ENCODE measurements around the gene SLC24A3.

Gene SLC24A3

GRCh38 chr20:19423900-19424620 is 211.6 kb downstream of the SLC24A3 start:
- peaks cover 21% of the 10 kb centered on the region for H3K4me1 ChIP-seq (ENCODE audit: control insufficient read depth, low read depth, low read length)
- peak overlapping the region; percentile 57 for H2BK5ac ChIP-seq (ENCODE audit: low read length)
- no CpG with 5 or more reads among the region's 8 CpGs for WGBS (ENCODE audit: extremely low coverage, insufficient coverage, low lambda C conversion rate)
- no peak overlapping the region for H2BK120ac ChIP-seq (ENCODE audit: low read depth, low read length)
- H3K4me3 ChIP-seq (ENCODE audit: low read length), result no peak overlapping the region
- no peaks in the 10 kb centered on the region for H3K79me1 ChIP-seq (ENCODE audit: low read length)
- no peak overlapping the region for H3K23ac ChIP-seq (ENCODE audit: low read length)
- H3K27me3 ChIP-seq (ENCODE audit: insufficient read depth, low read length, poor library complexity), result no peaks in the 10 kb centered on the region
- H4K5ac ChIP-seq (ENCODE audit: low read length), result no peak overlapping the region
- peak overlapping the region; percentile 22 for H2AK5ac ChIP-seq (ENCODE audit: low read length)
- H3K4me2 ChIP-seq (ENCODE audit: low read length), result no peak overlapping the region
- H2BK15ac ChIP-seq (replicated peaks; ENCODE audit: low read depth), result no peak overlapping the region
- H4K8ac ChIP-seq (ENCODE audit: low read depth, low read length), result no peak overlapping the region
- H3K18ac ChIP-seq (ENCODE audit: low read length), result no peak overlapping the region
- DNase-seq, result no peak
- no peaks in the 10 kb centered on the region for H3K36me3 ChIP-seq (ENCODE audit: control insufficient read depth, insufficient read depth, low read length)
- H3K27ac ChIP-seq (ENCODE audit: low read depth, low read length), result peak overlapping the region; percentile 23
- H3K4ac ChIP-seq (ENCODE audit: low read depth, low read length), result peak overlapping the region; percentile 6
- no peak overlapping the region for H3K9ac ChIP-seq (ENCODE audit: low read length)
- no peaks in the 10 kb centered on the region for H3K79me2 ChIP-seq (ENCODE audit: control insufficient read depth, insufficient read depth, low read length)
- H3K56ac ChIP-seq (ENCODE audit: low read length), result peak overlapping the region; percentile 76

GRCh38 chr20:19426356-19426755 is 213.9 kb downstream of the SLC24A3 start:
- WGBS (ENCODE audit: extremely low coverage, insufficient coverage, low lambda C conversion rate), result no CpG with 5 or more reads among the region's 3 CpGs
- Histone ChIP-seq H3K79me2 (ENCODE audit: control insufficient read depth, insufficient read depth, low read length) (no peaks in the 10 kb centered on the region), H2BK120ac (ENCODE audit: low read depth, low read length) (no peak overlapping the region), H4K5ac (ENCODE audit: low read length) (no peak overlapping the region), H3K36me3 (ENCODE audit: control insufficient read depth, insufficient read depth, low read length) (no peaks in the 10 kb centered on the region), H3K4me3 (ENCODE audit: low read length) (no peak overlapping the region), H3K79me1 (ENCODE audit: low read length) (no peaks in the 10 kb centered on the region), H3K27me3 (ENCODE audit: insufficient read depth, low read length, poor library complexity) (no peaks in the 10 kb centered on the region), H2BK5ac (ENCODE audit: low read length) (no peak overlapping the region), H3K4ac (ENCODE audit: low read depth, low read length) (no peak overlapping the region), H2BK15ac (replicated peaks; ENCODE audit: low read depth) (no peak overlapping the region), H4K8ac (ENCODE audit: low read depth, low read length) (no peak overlapping the region), H2AK5ac (ENCODE audit: low read length) (no peak overlapping the region), H3K4me1 (ENCODE audit: control insufficient read depth, low read depth, low read length) (peaks cover 22% of the 10 kb centered on the region), H3K4me2 (ENCODE audit: low read length) (no peak overlapping the region), H3K18ac (ENCODE audit: low read length) (no peak overlapping the region), H3K9ac (ENCODE audit: low read length) (no peak overlapping the region), H3K27ac (ENCODE audit: low read depth, low read length) (no peak overlapping the region), H3K23ac (ENCODE audit: low read length) (no peak overlapping the region), H3K56ac (ENCODE audit: low read length) (no peak overlapping the region)
- no peak for DNase-seq

GRCh38 chr20:19427480-19427879 is 215.0 kb downstream of the SLC24A3 start:
- no peaks in the 10 kb centered on the region for H3K36me3 ChIP-seq (ENCODE audit: control insufficient read depth, insufficient read depth, low read length)
- no peak overlapping the region for H4K5ac ChIP-seq (ENCODE audit: low read length)
- no peak overlapping the region for H3K27ac ChIP-seq (ENCODE audit: low read depth, low read length)
- no peak overlapping the region for H3K9ac ChIP-seq (ENCODE audit: low read length)
- H3K79me2 ChIP-seq (ENCODE audit: control insufficient read depth, insufficient read depth, low read length), result no peaks in the 10 kb centered on the region
- H3K4ac ChIP-seq (ENCODE audit: low read depth, low read length), result no peak overlapping the region
- H3K4me3 ChIP-seq (ENCODE audit: low read length), result no peak overlapping the region
- DNase-seq, result peak; percentile 43
- H2AK5ac ChIP-seq (ENCODE audit: low read length), result no peak overlapping the region
- H3K27me3 ChIP-seq (ENCODE audit: insufficient read depth, low read length, poor library complexity), result no peaks in the 10 kb centered on the region
- no CpG with 5 or more reads among the region's 9 CpGs for WGBS (ENCODE audit: extremely low coverage, insufficient coverage, low lambda C conversion rate)
- H3K56ac ChIP-seq (ENCODE audit: low read length), result no peak overlapping the region
- H3K23ac ChIP-seq (ENCODE audit: low read length), result no peak overlapping the region
- no peak overlapping the region for H2BK15ac ChIP-seq (replicated peaks; ENCODE audit: low read depth)
- H3K79me1 ChIP-seq (ENCODE audit: low read length), result no peaks in the 10 kb centered on the region
- no peak overlapping the region for H4K8ac ChIP-seq (ENCODE audit: low read depth, low read length)
- peaks cover 16% of the 10 kb centered on the region for H3K4me1 ChIP-seq (ENCODE audit: control insufficient read depth, low read depth, low read length)
- no peak overlapping the region for H3K18ac ChIP-seq (ENCODE audit: low read length)
- H2BK5ac ChIP-seq (ENCODE audit: low read length), result no peak overlapping the region
- H2BK120ac ChIP-seq (ENCODE audit: low read depth, low read length), result no peak overlapping the region
- H3K4me2 ChIP-seq (ENCODE audit: low read length), result no peak overlapping the region

DNA sequence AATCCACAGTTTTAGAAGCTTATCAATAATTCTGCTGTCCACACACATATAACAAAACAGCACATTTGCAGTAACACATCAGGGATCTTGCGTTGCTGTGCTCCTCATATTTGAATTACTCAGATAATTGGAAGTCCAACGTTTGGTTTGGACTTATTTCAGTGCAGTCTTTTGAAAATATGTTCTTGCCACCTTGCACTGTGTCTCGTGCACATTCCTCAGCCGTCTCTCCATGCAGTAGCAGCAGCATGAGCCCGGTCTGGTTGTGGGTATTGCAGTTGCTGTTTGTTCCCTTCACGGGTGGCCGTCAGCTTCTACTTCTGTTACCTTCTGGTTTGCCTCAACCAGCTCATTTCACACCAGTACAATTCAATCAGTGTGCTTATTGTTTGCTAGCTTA is 215.5 kb downstream of the SLC24A3 start:
- H3K4ac ChIP-seq (ENCODE audit: low read depth, low read length), result no peak overlapping the region
- H3K27ac ChIP-seq (ENCODE audit: low read depth, low read length), result no peak overlapping the region
- no peaks in the 10 kb centered on the region for H3K36me3 ChIP-seq (ENCODE audit: control insufficient read depth, insufficient read depth, low read length)
- no peak for DNase-seq
- H2BK5ac ChIP-seq (ENCODE audit: low read length), result no peak overlapping the region
- no peaks in the 10 kb centered on the region for H3K27me3 ChIP-seq (ENCODE audit: insufficient read depth, low read length, poor library complexity)
- no peak overlapping the region for H4K5ac ChIP-seq (ENCODE audit: low read length)
- no peak overlapping the region for H4K8ac ChIP-seq (ENCODE audit: low read depth, low read length)
- no peak overlapping the region for H2BK15ac ChIP-seq (replicated peaks; ENCODE audit: low read depth)
- no peak overlapping the region for H2BK120ac ChIP-seq (ENCODE audit: low read depth, low read length)
- H3K79me2 ChIP-seq (ENCODE audit: control insufficient read depth, insufficient read depth, low read length), result no peaks in the 10 kb centered on the region
- H2AK5ac ChIP-seq (ENCODE audit: low read length), result no peak overlapping the region
- no peak overlapping the region for H3K4me3 ChIP-seq (ENCODE audit: low read length)
- H3K23ac ChIP-seq (ENCODE audit: low read length), result no peak overlapping the region
- no peak overlapping the region for H3K56ac ChIP-seq (ENCODE audit: low read length)
- H3K4me2 ChIP-seq (ENCODE audit: low read length), result no peak overlapping the region
- H3K4me1 ChIP-seq (ENCODE audit: control insufficient read depth, low read depth, low read length), result peaks cover 14% of the 10 kb centered on the region
- no peaks in the 10 kb centered on the region for H3K79me1 ChIP-seq (ENCODE audit: low read length)
- H3K18ac ChIP-seq (ENCODE audit: low read length), result no peak overlapping the region
- WGBS (ENCODE audit: extremely low coverage, insufficient coverage, low lambda C conversion rate), result no CpG with 5 or more reads among the region's 7 CpGs
- no peak overlapping the region for H3K9ac ChIP-seq (ENCODE audit: low read length)

GRCh38 chr20:19428324-19428723 is 215.9 kb downstream of the SLC24A3 start:
- no peak overlapping the region for H3K4me2 ChIP-seq (ENCODE audit: low read length)
- no peak overlapping the region for H3K18ac ChIP-seq (ENCODE audit: low read length)
- no peak overlapping the region for H3K23ac ChIP-seq (ENCODE audit: low read length)
- no peak overlapping the region for H2BK120ac ChIP-seq (ENCODE audit: low read depth, low read length)
- H3K4me1 ChIP-seq (ENCODE audit: control insufficient read depth, low read depth, low read length), result peaks cover 11% of the 10 kb centered on the region
- no peak overlapping the region for H3K27ac ChIP-seq (ENCODE audit: low read depth, low read length)
- no peaks in the 10 kb centered on the region for H3K79me1 ChIP-seq (ENCODE audit: low read length)
- no peak overlapping the region for H2BK5ac ChIP-seq (ENCODE audit: low read length)
- DNase-seq, result no peak
- H2BK15ac ChIP-seq (replicated peaks; ENCODE audit: low read depth), result no peak overlapping the region
- no peak overlapping the region for H2AK5ac ChIP-seq (ENCODE audit: low read length)
- H3K4ac ChIP-seq (ENCODE audit: low read depth, low read length), result no peak overlapping the region
- H4K5ac ChIP-seq (ENCODE audit: low read length), result no peak overlapping the region
- no peaks in the 10 kb centered on the region for H3K36me3 ChIP-seq (ENCODE audit: control insufficient read depth, insufficient read depth, low read length)
- H3K79me2 ChIP-seq (ENCODE audit: control insufficient read depth, insufficient read depth, low read length), result no peaks in the 10 kb centered on the region
- no peak overlapping the region for H3K56ac ChIP-seq (ENCODE audit: low read length)
- H3K4me3 ChIP-seq (ENCODE audit: low read length), result no peak overlapping the region
- H3K9ac ChIP-seq (ENCODE audit: low read length), result no peak overlapping the region
- no peaks in the 10 kb centered on the region for H3K27me3 ChIP-seq (ENCODE audit: insufficient read depth, low read length, poor library complexity)
- no CpG with 5 or more reads among the region's 5 CpGs for whole genome bisulfite sequencing (ENCODE audit: extremely low coverage, insufficient coverage, low lambda C conversion rate)
- no peak overlapping the region for H4K8ac ChIP-seq (ENCODE audit: low read depth, low read length)

DNA sequence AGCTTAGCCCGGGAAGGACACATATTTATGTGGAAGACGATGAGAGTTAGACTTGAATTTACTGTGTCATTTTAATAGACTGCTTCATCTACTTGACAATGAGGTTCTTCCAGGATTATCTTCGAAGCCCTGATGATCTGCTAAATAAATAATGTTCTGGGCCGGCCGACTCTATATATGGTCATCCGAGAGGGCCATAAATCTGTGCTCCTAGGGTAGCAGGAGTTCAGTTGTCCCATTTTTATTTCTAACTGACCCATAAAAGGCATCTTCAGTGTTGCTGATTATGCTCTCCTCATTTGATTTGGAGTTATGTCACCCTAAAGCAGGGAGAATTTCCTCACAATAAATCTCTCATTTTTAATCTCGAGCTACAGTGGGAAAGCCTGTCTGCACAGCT is 217.1 kb downstream of the SLC24A3 start:
- no CpG with 5 or more reads among the region's 7 CpGs for WGBS (ENCODE audit: extremely low coverage, insufficient coverage, low lambda C conversion rate)
- no peak overlapping the region for H2BK15ac ChIP-seq (replicated peaks; ENCODE audit: low read depth)

More for the DNA sequence above, 217.1 kb downstream of the SLC24A3 start:
- Histone ChIP-seq H3K9ac (ENCODE audit: low read length) (no peak overlapping the region), H3K79me1 (ENCODE audit: low read length) (no peaks in the 10 kb centered on the region), H3K4me1 (ENCODE audit: control insufficient read depth, low read depth, low read length) (peaks cover 5% of the 10 kb centered on the region), H3K36me3 (ENCODE audit: control insufficient read depth, insufficient read depth, low read length) (no peaks in the 10 kb centered on the region), H4K8ac (ENCODE audit: low read depth, low read length) (no peak overlapping the region), H2BK5ac (ENCODE audit: low read length) (no peak overlapping the region), H4K5ac (ENCODE audit: low read length) (no peak overlapping the region), H3K79me2 (ENCODE audit: control insufficient read depth, insufficient read depth, low read length) (no peaks in the 10 kb centered on the region), H3K27ac (ENCODE audit: low read depth, low read length) (no peak overlapping the region), H3K23ac (ENCODE audit: low read length) (no peak overlapping the region), H3K27me3 (ENCODE audit: insufficient read depth, low read length, poor library complexity) (no peaks in the 10 kb centered on the region), H3K4me2 (ENCODE audit: low read length) (no peak overlapping the region), H3K18ac (ENCODE audit: low read length) (no peak overlapping the region), H2AK5ac (ENCODE audit: low read length) (no peak overlapping the region), H2BK120ac (ENCODE audit: low read depth, low read length) (no peak overlapping the region), H3K4me3 (ENCODE audit: low read length) (no peak overlapping the region), H3K4ac (ENCODE audit: low read depth, low read length) (no peak overlapping the region), H3K56ac (ENCODE audit: low read length) (no peak overlapping the region)
- no peak for DNase-seq

All from mesendoderm (in vitro differentiated cells).